Stomach (tissue), 9 donors: Measurements from ENCODE around the gene MSI2. TPM values are rescaled to one million over a fixed set of nuclear protein-coding genes. Genes with fewer than 3 reads are reported as not detected.

Experiments
- DNase-seq, 2 donors: peaks; one replicate each; pipeline versions ENCODE4 v3.0.0 to v3.0.0-alpha.2; 2013 to 2019
- H3K27ac ChIP-seq, 5 donors: fragments of 200-600 bp in 4 of 5; sonication (generic) in 4 of 5; one replicate each; pipeline ENCODE4 v1.5.1; 2013 to 2019; ENCODE audit warnings: mild to moderate bottlenecking in 1 of 5, moderate library complexity in 1 of 5
- H3K27me3 ChIP-seq, 3 donors: fragments of 200-600 bp; sonication (generic); one replicate each; pipeline ENCODE4 v1.5.1; 2017 to 2019; ENCODE audit warnings: mixed run types in 1 of 3
- H3K36me3 ChIP-seq, 4 donors: fragments of 200-600 bp; sonication (generic); 1 replicate in 3 of 4; 2 replicates in 1 of 4; pipeline ENCODE4 v1.5.1; 2016 to 2019
- H3K4me1 ChIP-seq, 4 donors: fragments of 200-600 bp; sonication (generic); one replicate each; pipeline ENCODE4 v1.5.1; 2016 to 2019
- H3K4me3 ChIP-seq, 4 donors: fragments of 200-600 bp; sonication (generic) in 3 of 4; one replicate each; pipeline ENCODE4 v1.5.1; 2016 to 2019; ENCODE audit warnings: mild to moderate bottlenecking in 1 of 4
- H3K9me3 ChIP-seq, 4 donors: fragments of 200-600 bp; sonication (generic); one replicate each; pipeline ENCODE4 v1.5.1; 2016 to 2019
- EP300 ChIP-seq: sonication (generic); formaldehyde crosslinking; IDR thresholded peaks from one replicate; pipeline ENCODE4 v1.6.1; 2017; ENCODE audit warnings: antibody characterized with exemption
- POLR2A ChIP-seq, 4 donors: fragments of 450-650 bp; IDR thresholded peaks; one replicate each; pipeline ENCODE4 v1.6.1; 2016; ENCODE audit warnings: antibody characterized with exemption in 4 of 4, control low read depth in 2 of 4, mild to moderate bottlenecking in 1 of 4, moderate library complexity in 1 of 4
- POLR2AphosphoS5 ChIP-seq, 3 donors: sonication (generic); formaldehyde crosslinking; IDR thresholded peaks; one replicate each; pipeline ENCODE4 v1.6.1; 2016; ENCODE audit warnings: antibody characterized with exemption in 3 of 3
- WGBS, 5 donors: extraction: QIAGEN DNeasy Blood & Tissue Kit in 3 of 5; methylation state at CpG; one replicate each; pipeline versions ENCODE4 v1.1.5 to v1.1.7; 2013 to 2018; 5-methylcytosine and 5-hydroxymethylcytosine counted together
- intact Hi-C: fragments of 100-400 bp; cut with DNase I; formaldehyde crosslinking; loops from one replicate; pipeline ENCODE4 v1.15.1; 2023; ENCODE audit warnings: low total_unique reads
- polyA plus RNA-seq, 3 donors: library from polyadenylated mRNA; stranded (reverse); fragments of 200-250 nt; gene quantifications; one replicate each; pipeline ENCODE4 v1.2.3, GENCODE V29; 2013
- total RNA-seq, 5 donors: library from RNA; depleted of rRNA; stranded (reverse); fragments of >200 nt; gene quantifications; one replicate each; pipeline versions ENCODE4 v1.1.0 to v1.2.3, GENCODE V29; 2014 to 2016
- TF ChIP-seq, protein P1 (sequence below), 7 experiments: fragments of 450-650 bp in 4 of 7; fragments of 200-600 bp in 3 of 7; sonication (generic) in 3 of 7; IDR thresholded peaks; one replicate each; pipeline ENCODE4 v1.5.1; 2016 to 2019; ENCODE audit warnings: antibody characterized with exemption in 7 of 7, control low read depth in 2 of 7, mild to moderate bottlenecking in 1 of 7
- donor health status: healthy with polysubstance abuse.
- donor health status: Bipolar disorder and iron deficiency.
- donor health status: healthy.

The MSI2 gene
- total and polyA plus RNA-seq, 8 donors = 8.3 to 72.4 (median 22.9) TPM

DNA sequence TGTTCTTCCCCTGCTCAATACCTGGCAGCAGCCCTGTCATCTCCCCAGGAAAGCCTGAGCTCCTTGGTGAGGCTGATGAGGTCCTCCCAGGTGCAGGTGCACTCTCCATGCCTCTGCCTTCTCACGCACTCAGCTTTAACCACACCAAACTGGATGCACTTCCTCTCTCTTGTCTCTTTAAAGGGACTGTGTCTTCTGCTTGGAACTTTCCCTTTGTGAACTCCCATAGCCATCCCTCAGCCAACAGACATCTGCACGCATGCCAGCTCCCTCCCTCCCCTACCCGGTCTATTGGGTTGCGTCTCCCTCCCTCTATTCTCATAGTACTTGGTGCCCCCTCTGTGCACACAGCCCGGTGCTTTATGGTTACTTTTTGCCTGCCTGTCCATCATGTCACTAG lies 231.2 kb downstream of the MSI2 start:
- no peak for TF ChIP-seq POLR2AphosphoS5 (IDR thresholded peaks at IDR 0.05)
- TF ChIP-seq EP300 = no peak
- no peak for TF ChIP-seq POLR2A (IDR thresholded peaks at IDR 0.05)
- TF ChIP-seq, protein P1, sequence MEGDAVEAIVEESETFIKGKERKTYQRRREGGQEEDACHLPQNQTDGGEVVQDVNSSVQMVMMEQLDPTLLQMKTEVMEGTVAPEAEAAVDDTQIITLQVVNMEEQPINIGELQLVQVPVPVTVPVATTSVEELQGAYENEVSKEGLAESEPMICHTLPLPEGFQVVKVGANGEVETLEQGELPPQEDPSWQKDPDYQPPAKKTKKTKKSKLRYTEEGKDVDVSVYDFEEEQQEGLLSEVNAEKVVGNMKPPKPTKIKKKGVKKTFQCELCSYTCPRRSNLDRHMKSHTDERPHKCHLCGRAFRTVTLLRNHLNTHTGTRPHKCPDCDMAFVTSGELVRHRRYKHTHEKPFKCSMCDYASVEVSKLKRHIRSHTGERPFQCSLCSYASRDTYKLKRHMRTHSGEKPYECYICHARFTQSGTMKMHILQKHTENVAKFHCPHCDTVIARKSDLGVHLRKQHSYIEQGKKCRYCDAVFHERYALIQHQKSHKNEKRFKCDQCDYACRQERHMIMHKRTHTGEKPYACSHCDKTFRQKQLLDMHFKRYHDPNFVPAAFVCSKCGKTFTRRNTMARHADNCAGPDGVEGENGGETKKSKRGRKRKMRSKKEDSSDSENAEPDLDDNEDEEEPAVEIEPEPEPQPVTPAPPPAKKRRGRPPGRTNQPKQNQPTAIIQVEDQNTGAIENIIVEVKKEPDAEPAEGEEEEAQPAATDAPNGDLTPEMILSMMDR (IDR thresholded peaks at IDR 0.05) = no peak
- Histone ChIP-seq H3K4me3 (no peak overlapping the region), H3K4me1 (peaks cover 0 to 13% (median 3%) of the 10 kb centered on the region in 4 donors), H3K27me3 (no peaks in the 10 kb centered on the region), H3K9me3 (no peaks in the 10 kb centered on the region), H3K36me3 (no peaks in the 10 kb centered on the region), H3K27ac (no peak overlapping the region)
- 80 to 89% (median 82%) methylated on average over 5 of the region's 5 CpGs for WGBS, 5 donors
- no peak for DNase-seq
- intact Hi-C loops = no loop called here

DNA sequence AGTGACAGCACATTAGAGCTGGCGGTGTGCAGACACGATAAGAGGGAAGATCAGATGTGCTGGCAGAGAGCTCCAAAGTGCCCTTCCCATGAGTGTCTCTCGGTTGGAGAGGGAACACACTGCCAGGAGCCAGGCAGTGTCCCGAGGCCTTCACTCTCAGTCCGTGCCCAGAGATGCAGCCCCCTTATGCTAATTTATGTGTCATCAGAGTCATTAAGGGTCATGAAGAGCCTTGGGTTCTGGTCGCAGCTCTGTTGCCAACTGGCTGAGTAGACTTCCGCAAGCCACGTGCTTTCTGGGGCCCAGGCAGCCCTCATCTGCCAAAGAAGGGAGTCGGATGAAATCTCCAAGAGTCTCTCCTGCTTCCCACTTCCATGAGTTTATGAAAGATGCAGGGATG lies 232.5 kb downstream of the MSI2 start:
- no peak overlapping the region for H3K4me3 ChIP-seq
- H3K4me1 ChIP-seq = peaks cover 0 to 11% (median 2%) of the 10 kb centered on the region in 4 donors
- no peak overlapping the region for H3K27ac ChIP-seq
- WGBS, 5 donors = 88 to 96% (median 90%) methylated on average over 9 of the region's 9 CpGs
- intact Hi-C loops = no loop called here
- TF ChIP-seq POLR2A (IDR thresholded peaks at IDR 0.05) (no peak), POLR2AphosphoS5 (IDR thresholded peaks at IDR 0.05) (no peak), EP300 (no peak)
- TF ChIP-seq, protein P1 (IDR thresholded peaks at IDR 0.05) = no peak
- no peaks in the 10 kb centered on the region for H3K27me3 ChIP-seq
- DNase-seq = no peak
- H3K36me3 ChIP-seq = no peaks in the 10 kb centered on the region
- no peaks in the 10 kb centered on the region for H3K9me3 ChIP-seq

DNA sequence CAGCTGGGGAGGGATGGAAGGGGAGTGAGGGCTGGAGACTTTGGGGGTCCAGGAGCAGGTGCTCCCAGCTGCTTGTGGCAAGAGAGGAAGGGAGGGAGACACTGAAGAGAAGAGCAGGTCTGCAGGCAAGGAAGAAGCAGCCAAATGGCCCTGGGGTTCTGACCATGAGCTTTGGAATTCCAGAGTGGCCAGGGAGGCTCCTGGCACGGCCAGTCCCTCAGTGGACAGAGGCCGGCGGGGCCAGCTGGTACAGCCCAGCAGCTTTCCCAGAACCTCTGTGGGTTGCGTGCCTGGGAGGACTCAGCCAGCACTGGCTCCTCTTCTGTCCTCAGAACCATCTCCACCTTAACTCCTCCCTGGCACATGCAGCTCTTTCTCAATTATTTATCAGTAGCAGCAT lies 233.0 kb downstream of the MSI2 start:
- WGBS, 5 donors = 88 to 95% (median 93%) methylated on average over 4 of the region's 4 CpGs
- no peaks in the 10 kb centered on the region for H3K9me3 ChIP-seq
- no peak for DNase-seq
- peaks cover 0 to 11% (median 2%) of the 10 kb centered on the region in 4 donors for H3K4me1 ChIP-seq
- H3K36me3 ChIP-seq = no peaks in the 10 kb centered on the region
- H3K27ac ChIP-seq = no peak overlapping the region
- H3K4me3 ChIP-seq = no peak overlapping the region
- H3K27me3 ChIP-seq = no peaks in the 10 kb centered on the region
- intact Hi-C loops = no loop called here
- TF ChIP-seq, protein P1 (IDR thresholded peaks at IDR 0.05) = no peak
- TF ChIP-seq POLR2A (IDR thresholded peaks at IDR 0.05) (no peak), POLR2AphosphoS5 (IDR thresholded peaks at IDR 0.05) (no peak), EP300 (no peak)

DNA sequence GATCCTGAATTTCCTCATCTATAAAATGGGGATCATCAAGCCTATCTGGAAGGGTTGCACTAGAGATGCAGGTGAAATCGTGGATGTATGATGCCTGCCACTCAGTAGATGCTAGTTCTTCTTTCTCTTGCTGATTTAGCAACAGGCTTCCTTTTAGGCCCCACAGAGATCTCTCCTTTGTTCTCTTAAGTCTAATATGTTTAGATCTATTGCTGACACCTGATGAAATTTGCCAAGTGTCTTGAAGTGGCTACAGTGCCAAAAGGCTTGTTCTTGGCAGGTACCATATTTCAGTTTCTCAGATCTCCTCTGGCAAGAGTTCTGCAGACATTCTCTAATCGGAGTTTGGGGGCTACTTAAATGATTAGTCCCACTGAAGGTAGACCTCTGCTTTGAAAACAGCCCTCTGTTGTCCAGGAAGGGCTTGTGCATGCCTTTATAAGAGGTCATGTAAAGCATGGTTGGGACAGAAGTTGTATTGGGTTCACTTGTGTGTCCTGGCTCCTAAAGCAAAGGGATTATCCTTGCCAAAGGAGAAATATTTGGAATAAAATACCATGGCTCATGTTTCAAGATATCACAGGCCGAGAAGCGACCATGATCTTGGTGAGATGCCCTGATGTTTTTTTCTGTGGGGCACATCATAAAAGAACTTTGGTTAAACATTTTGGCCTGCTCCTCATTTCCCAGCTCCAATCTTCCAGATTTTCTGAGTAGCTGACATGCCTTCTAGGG lies 234.0 kb downstream of the MSI2 start:
- Histone ChIP-seq H3K27ac (no peak overlapping the region), H3K4me3 (no peak overlapping the region), H3K27me3 (no peaks in the 10 kb centered on the region), H3K36me3 (no peaks in the 10 kb centered on the region), H3K4me1 (peaks cover 0 to 11% (median 2%) of the 10 kb centered on the region in 4 donors), H3K9me3 (no peaks in the 10 kb centered on the region)
- TF ChIP-seq, protein P1 (IDR thresholded peaks at IDR 0.05) = no peak
- TF ChIP-seq EP300 = no peak
- no peak for TF ChIP-seq POLR2A (IDR thresholded peaks at IDR 0.05)
- TF ChIP-seq POLR2AphosphoS5 (IDR thresholded peaks at IDR 0.05) = no peak
- intact Hi-C loops = no loop called here
- no peak for DNase-seq
- WGBS, 5 donors = 72 to 91% (median 85%) methylated on average over 4 of the region's 4 CpGs
